Activated CD8-positive, alpha-beta T cell treated with anti-CD3 and anti-CD28 coated beads, Interleukin-2, amount 10 ng/mL, durations not matched to agents 7 days and 5 days (primary cell): Measurements from ENCODE around the gene MLEC. TPM values are rescaled to one million over a fixed set of nuclear protein-coding genes. Genes with fewer than 3 reads are reported as not detected.

Source experiments
- ATAC-seq: fragments of 150-1000 bp; cut with Tn5 transposase; one replicate; pipeline ENCODE4 v1.10.0; 2021; ENCODE audit warnings: moderate library complexity
- CTCF ChIA-PET: fragments of 350-600 bp; sonication (Branson Sonifier 250); formaldehyde crosslinking; loops from one replicate; lab custom pipeline; 2021; ENCODE audit warnings: antibody characterized with exemption; lab: Charles Lee
- POLR2A ChIA-PET: fragments of 350-600 bp; sonication (Branson Sonifier 250); formaldehyde crosslinking; loops from one replicate; lab custom pipeline; 2021; ENCODE audit warnings: antibody characterized with exemption; lab: Charles Lee
- DNase-seq: peaks from one replicate; pipeline ENCODE4 v3.0.0-alpha.2; 2020
- H3K27ac Mint-ChIP-seq: one replicate; pipeline ENCODE4 v1.8.0; 2021; ENCODE audit warnings: mild to moderate bottlenecking, mixed read lengths
- H3K27me3 Mint-ChIP-seq: one replicate; pipeline ENCODE4 v1.8.0; 2021; ENCODE audit warnings: low read depth, mixed read lengths
- H3K36me3 Mint-ChIP-seq: one replicate; pipeline ENCODE4 v1.8.0; 2021; ENCODE audit warnings: low read depth, mixed read lengths
- H3K4me1 Mint-ChIP-seq: one replicate; pipeline ENCODE4 v1.8.0; 2021; ENCODE audit warnings: low read depth, mixed read lengths
- H3K4me3 Mint-ChIP-seq: one replicate; pipeline ENCODE4 v1.8.0; 2021; ENCODE audit warnings: mild to moderate bottlenecking, mixed read lengths
- H3K9me3 Mint-ChIP-seq: one replicate; pipeline ENCODE4 v1.8.0; 2022; ENCODE audit warnings: mixed read lengths; ENCODE audit not compliant: insufficient read depth
- total RNA-seq, 2 experiments: library from RNA; stranded (reverse); gene quantifications; one replicate each; pipeline ENCODE4 v1.2.3, GENCODE V29; 2021

Gene MLEC
- total RNA-seq, 2 experiments from 2014 or later: 95.0 to 102 TPM

GRCh38 chr12:120650233-120650690 is 36.7 kb upstream of the MLEC start:
- POLR2A ChIA-PET: no interaction called here
- Mint-ChIP-seq H3K36me3 (no peaks in the 10 kb centered on the region), H3K27ac (no peak overlapping the region), H3K9me3 (no peaks in the 10 kb centered on the region), H3K4me3 (no peak overlapping the region), H3K27me3 (peaks cover 48% of the 10 kb centered on the region), H3K4me1 (peaks cover 14% of the 10 kb centered on the region)
- ATAC-seq: no peak
- DNase-seq: no peak
- CTCF ChIA-PET: interaction anchor here (0.7 to 6.9 kb wide), 19 partner anchors 7 to 323 kb away, joined by 3 to 121 read pairs (median 8); partner anchors contain the start of genes MLEC, POP5 and UNC119B

- POLR2A ChIA-PET: no interaction called here
Measured at GRCh38 chr12:120651821-120652220, 35.1 kb upstream of the MLEC start.

GRCh38 chr12:120652656-120653435 is 34.1 kb upstream of the MLEC start:
- POLR2A ChIA-PET: no interaction called here
- ATAC-seq: no peak
- no peak for DNase-seq
- no peaks in the 10 kb centered on the region for H3K9me3 Mint-ChIP-seq
- CTCF ChIA-PET: interaction anchor here (1.5 kb wide), 2 partner anchors 11 to 319 kb away, joined by 4 to 5 read pairs; no protein-coding TSS in a partner anchor
- peaks cover 9% of the 10 kb centered on the region for H3K4me1 Mint-ChIP-seq
- no peaks in the 10 kb centered on the region for H3K36me3 Mint-ChIP-seq
- no peak overlapping the region for H3K4me3 Mint-ChIP-seq
- peaks cover 38% of the 10 kb centered on the region for H3K27me3 Mint-ChIP-seq
- no peak overlapping the region for H3K27ac Mint-ChIP-seq

More at GRCh38 chr12:120651821-120652220, 35.1 kb upstream of the MLEC start:
- H3K9me3 Mint-ChIP-seq: no peaks in the 10 kb centered on the region
- ATAC-seq (no peak), DNase-seq (no peak)
- no peaks in the 10 kb centered on the region for H3K36me3 Mint-ChIP-seq
- H3K4me3 Mint-ChIP-seq: no peak overlapping the region
- peaks cover 38% of the 10 kb centered on the region for H3K27me3 Mint-ChIP-seq
- CTCF ChIA-PET: interaction anchor here (1.5 kb wide), 1 partner anchor 12 kb away, joined by 5 read pairs; no protein-coding TSS in a partner anchor
- H3K27ac Mint-ChIP-seq: no peak overlapping the region
- H3K4me1 Mint-ChIP-seq: peaks cover 13% of the 10 kb centered on the region

GRCh38 chr12:120653611-120654010 is 33.3 kb upstream of the MLEC start:
- H3K4me1 Mint-ChIP-seq: peaks cover 9% of the 10 kb centered on the region
- ATAC-seq (no peak), DNase-seq (no peak)
- no peak overlapping the region for H3K4me3 Mint-ChIP-seq
- H3K36me3 Mint-ChIP-seq: no peaks in the 10 kb centered on the region
- ChIA-PET POLR2A (no interaction called here), CTCF (interaction anchor here (1.5 kb wide), 1 partner anchor 318 kb away, joined by 4 read pairs; no protein-coding TSS in a partner anchor)
- H3K9me3 Mint-ChIP-seq: no peaks in the 10 kb centered on the region
- peaks cover 36% of the 10 kb centered on the region for H3K27me3 Mint-ChIP-seq
- no peak overlapping the region for H3K27ac Mint-ChIP-seq

GRCh38 chr12:120654656-120655055 is 32.3 kb upstream of the MLEC start:
- Mint-ChIP-seq H3K27me3 (peaks cover 28% of the 10 kb centered on the region), H3K4me1 (no peaks in the 10 kb centered on the region), H3K9me3 (no peaks in the 10 kb centered on the region), H3K27ac (no peak overlapping the region), H3K4me3 (no peak overlapping the region), H3K36me3 (no peaks in the 10 kb centered on the region)
- POLR2A ChIA-PET: no interaction called here
- DNase-seq (no peak), ATAC-seq (no peak)
- CTCF ChIA-PET: interaction anchor here (4.1 kb wide), 1 partner anchor 8 kb away, joined by 14 read pairs; no protein-coding TSS in a partner anchor

GRCh38 chr12:120656008-120656407 is 30.9 kb upstream of the MLEC start:
- Mint-ChIP-seq H3K4me1 (no peaks in the 10 kb centered on the region), H3K27me3 (peaks cover 17% of the 10 kb centered on the region), H3K27ac (no peak overlapping the region), H3K36me3 (no peaks in the 10 kb centered on the region), H3K4me3 (no peak overlapping the region), H3K9me3 (no peaks in the 10 kb centered on the region)
- POLR2A ChIA-PET: no interaction called here
- DNase-seq: no peak
- CTCF ChIA-PET: interaction anchor here (1.4 to 4.1 kb wide), 2 partner anchors 9 to 75 kb away, joined by 3 to 14 read pairs; partner anchors contain the start of gene POP5
- ATAC-seq: no peak

- H3K27me3 Mint-ChIP-seq: peaks cover 2% of the 10 kb centered on the region
- no peak overlapping the region for H3K27ac Mint-ChIP-seq
- POLR2A ChIA-PET: no interaction called here
- CTCF ChIA-PET: interaction anchor here (0.9 to 4.1 kb wide), 4 partner anchors 9 to 76 kb away, joined by 3 to 14 read pairs (median 10); no protein-coding TSS in a partner anchor
- no peak for ATAC-seq
- H3K9me3 Mint-ChIP-seq: no peaks in the 10 kb centered on the region
- H3K4me1 Mint-ChIP-seq: no peaks in the 10 kb centered on the region
- H3K4me3 Mint-ChIP-seq: no peak overlapping the region
- no peak for DNase-seq
- H3K36me3 Mint-ChIP-seq: no peaks in the 10 kb centered on the region
Measured at GRCh38 chr12:120658286-120659150, 28.4 kb upstream of the MLEC start.

- peaks cover 2% of the 10 kb centered on the region for H3K27me3 Mint-ChIP-seq
- no peak overlapping the region for H3K4me3 Mint-ChIP-seq
- ChIA-PET CTCF (interaction anchor here (0.9 to 2.8 kb wide), 2 partner anchors 10 to 76 kb away, joined by 3 to 9 read pairs; no protein-coding TSS in a partner anchor), POLR2A (no interaction called here)
- H3K9me3 Mint-ChIP-seq: no peaks in the 10 kb centered on the region
- ATAC-seq (no peak), DNase-seq (no peak)
- H3K36me3 Mint-ChIP-seq: no peaks in the 10 kb centered on the region
- no peaks in the 10 kb centered on the region for H3K4me1 Mint-ChIP-seq
- H3K27ac Mint-ChIP-seq: no peak overlapping the region
Measured at GRCh38 chr12:120659151-120659525, 27.8 kb upstream of the MLEC start.

GRCh38 chr12:120661432-120661831 is 25.5 kb upstream of the MLEC start:
- ChIA-PET CTCF (interaction anchor here (1.7 to 2.8 kb wide), 2 partner anchors 13 to 15 kb away, joined by 5 to 9 read pairs; no protein-coding TSS in a partner anchor), POLR2A (no interaction called here)
- DNase-seq (no peak), ATAC-seq (no peak)
- Mint-ChIP-seq H3K36me3 (no peaks in the 10 kb centered on the region), H3K9me3 (no peaks in the 10 kb centered on the region), H3K4me3 (no peak overlapping the region), H3K27ac (no peak overlapping the region), H3K4me1 (no peaks in the 10 kb centered on the region), H3K27me3 (peaks cover 2% of the 10 kb centered on the region)

- Mint-ChIP-seq H3K4me3 (no peak overlapping the region), H3K27ac (no peak overlapping the region), H3K9me3 (no peaks in the 10 kb centered on the region), H3K27me3 (peaks cover 2% of the 10 kb centered on the region), H3K36me3 (no peaks in the 10 kb centered on the region), H3K4me1 (no peaks in the 10 kb centered on the region)
- ChIA-PET CTCF (interaction anchor here (0.7 to 1.6 kb wide), 3 partner anchors 11 to 15 kb away, joined by 3 to 5 read pairs (median 4); no protein-coding TSS in a partner anchor), POLR2A (no interaction called here)
- DNase-seq (no peak), ATAC-seq (no peak)
Measured at GRCh38 chr12:120662879-120663278, 24.1 kb upstream of the MLEC start.

GRCh38 chr12:120663741-120664140 is 23.2 kb upstream of the MLEC start:
- POLR2A ChIA-PET: no interaction called here

More at GRCh38 chr12:120663741-120664140, 23.2 kb upstream of the MLEC start:
- ATAC-seq: no peak
- no peaks in the 10 kb centered on the region for H3K4me1 Mint-ChIP-seq
- no peak overlapping the region for H3K27ac Mint-ChIP-seq
- H3K4me3 Mint-ChIP-seq: no peak overlapping the region
- CTCF ChIA-PET: interaction anchor here (1.0 to 1.6 kb wide), 3 partner anchors 12 to 16 kb away, joined by 3 to 5 read pairs (median 3); no protein-coding TSS in a partner anchor
- no peaks in the 10 kb centered on the region for H3K9me3 Mint-ChIP-seq
- H3K36me3 Mint-ChIP-seq: no peaks in the 10 kb centered on the region
- no peak for DNase-seq
- peaks cover 2% of the 10 kb centered on the region for H3K27me3 Mint-ChIP-seq
